ENCODE data around the gene FOXD2. TPM values are rescaled to one million over a fixed set of nuclear protein-coding genes. Genes with fewer than 3 reads are reported as not detected.

FOXD2 gene
- polyA plus RNA-seq, 1 donor = 1.6 TPM

DNA sequence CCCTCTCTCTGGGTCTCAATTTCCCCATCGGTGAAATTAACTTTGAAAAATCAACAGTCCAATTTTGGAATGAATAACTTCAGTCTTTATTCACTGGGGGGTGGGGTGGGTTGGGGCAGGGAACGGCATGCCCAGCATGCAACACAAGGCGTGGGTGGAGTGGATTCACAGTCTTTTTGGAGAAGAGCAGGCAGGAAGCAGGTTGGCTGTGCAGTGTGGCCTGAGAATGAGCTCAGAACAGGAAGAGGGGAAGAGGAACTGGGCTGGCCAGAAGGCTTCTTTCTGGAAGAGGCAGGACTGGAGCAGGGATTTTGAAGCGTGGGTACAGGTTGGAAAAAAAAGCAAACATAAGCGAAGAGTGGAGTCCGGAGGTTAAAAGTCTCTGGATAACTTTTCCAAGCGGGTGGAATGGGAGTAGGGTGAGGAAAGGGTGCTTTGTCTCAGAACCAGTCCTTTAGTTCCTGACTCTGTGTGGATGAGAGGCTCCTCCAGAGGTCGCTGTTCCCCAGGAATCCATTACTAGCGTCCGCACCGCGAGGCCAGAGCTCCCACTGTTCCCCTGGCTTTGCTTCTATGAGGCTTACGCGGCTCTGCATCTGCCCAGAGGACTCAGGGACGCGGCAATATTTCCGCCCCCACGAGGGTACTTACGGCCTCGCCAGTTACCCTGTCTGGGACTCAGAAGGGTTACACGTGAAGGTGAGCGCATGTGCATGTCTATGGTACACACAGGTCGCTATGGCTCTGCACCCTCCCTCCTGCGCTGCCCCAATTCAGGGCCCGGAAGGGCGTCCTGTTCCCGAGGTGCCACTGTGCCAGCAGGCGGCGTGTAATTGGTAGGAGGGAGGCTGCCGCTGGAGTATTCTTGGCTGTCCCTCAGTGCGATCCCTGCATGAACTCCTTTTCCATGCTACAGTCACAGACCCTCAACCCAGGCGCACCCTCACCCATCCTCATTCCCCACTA is 5.5 kb upstream of the FOXD2 start:
- H3K27ac ChIP-seq (ENCODE audit: low read length) = no peak overlapping the region
- 20% methylated on average over 1 of the region's 32 CpGs for WGBS (ENCODE audit: insufficient coverage, low lambda C conversion rate)
- peak; percentile 58 to 71 for DNase-seq
- peaks cover 16% of the 10 kb centered on the region for H3K4me1 ChIP-seq (ENCODE audit: control insufficient read depth, insufficient read depth, low read length)
- no peaks in the 10 kb centered on the region for H3K36me3 ChIP-seq (ENCODE audit: control insufficient read depth, insufficient read depth, low read length)
- peaks cover 52% of the 10 kb centered on the region for H3K27me3 ChIP-seq (ENCODE audit: control insufficient read depth, insufficient read depth, low read length)
- H3K4me3 ChIP-seq (ENCODE audit: low read length) = no peak overlapping the region
- peaks cover 3% of the 10 kb centered on the region for H3K9me3 ChIP-seq (ENCODE audit: control insufficient read depth, low read depth, low read length)

DNA sequence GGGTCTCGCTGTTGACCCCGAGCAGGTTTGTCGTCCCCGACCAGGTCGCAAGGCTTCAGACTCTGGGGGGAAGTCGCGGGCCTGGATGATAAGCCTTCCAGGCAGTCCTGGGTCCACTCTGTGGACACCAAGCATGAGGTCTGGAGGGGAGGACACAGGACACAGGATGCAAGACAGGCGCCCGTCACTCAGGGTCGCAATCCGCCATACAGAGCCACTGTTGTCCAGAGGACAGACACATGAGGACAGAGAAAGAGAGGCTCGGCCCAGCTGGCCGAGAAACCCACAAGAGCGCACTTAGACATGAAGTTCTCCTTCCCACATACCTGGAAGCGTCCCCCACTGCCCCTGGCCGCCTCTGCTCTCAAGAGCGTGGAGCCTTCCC is 4.8 kb upstream of the FOXD2 start:
- peaks cover 3% of the 10 kb centered on the region for H3K9me3 ChIP-seq (ENCODE audit: control insufficient read depth, low read depth, low read length)
- WGBS (ENCODE audit: insufficient coverage, low lambda C conversion rate) = no CpG with 5 or more reads among the region's 17 CpGs
- H3K4me3 ChIP-seq (ENCODE audit: low read length) = no peak overlapping the region
- H3K4me1 ChIP-seq (ENCODE audit: control insufficient read depth, insufficient read depth, low read length) = peaks cover 16% of the 10 kb centered on the region
- no peak for DNase-seq
- H3K36me3 ChIP-seq (ENCODE audit: control insufficient read depth, insufficient read depth, low read length) = no peaks in the 10 kb centered on the region
- H3K27ac ChIP-seq (ENCODE audit: low read length) = no peak overlapping the region
- peaks cover 53% of the 10 kb centered on the region for H3K27me3 ChIP-seq (ENCODE audit: control insufficient read depth, insufficient read depth, low read length)

DNA sequence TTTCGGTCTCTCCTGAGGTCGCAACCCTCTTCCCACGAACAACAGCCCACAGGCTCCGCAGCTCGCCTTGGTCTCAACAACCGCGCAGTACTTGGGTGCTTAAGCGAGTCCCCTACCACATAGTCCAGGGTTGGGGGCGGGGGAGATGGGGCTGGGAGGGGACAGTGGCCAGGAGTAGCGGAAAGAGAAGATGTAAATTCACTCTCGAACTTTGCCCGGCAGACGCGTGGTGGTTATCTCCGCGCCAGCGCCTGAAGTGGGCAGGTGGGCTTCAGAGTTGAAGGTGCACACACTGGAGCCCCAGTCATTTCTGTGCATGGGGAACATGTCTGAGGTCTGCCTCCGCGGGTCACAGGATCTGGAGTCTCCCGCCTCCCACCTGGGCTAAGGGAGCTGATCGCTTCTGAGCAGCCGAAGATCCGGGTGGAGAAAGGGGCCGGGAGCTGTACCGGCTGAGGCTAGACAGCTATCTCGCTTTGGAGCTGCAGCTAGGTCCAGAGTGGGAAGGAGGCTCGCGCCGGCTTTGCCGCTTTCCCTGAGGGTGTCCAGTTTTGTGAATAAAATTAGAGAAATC is 4.3 kb upstream of the FOXD2 start:
- WGBS (ENCODE audit: insufficient coverage, low lambda C conversion rate) = no CpG with 5 or more reads among the region's 30 CpGs
- H3K27me3 ChIP-seq (ENCODE audit: control insufficient read depth, insufficient read depth, low read length) = peaks cover 56% of the 10 kb centered on the region
- peaks cover 3% of the 10 kb centered on the region for H3K9me3 ChIP-seq (ENCODE audit: control insufficient read depth, low read depth, low read length)
- H3K4me1 ChIP-seq (ENCODE audit: control insufficient read depth, insufficient read depth, low read length) = peaks cover 16% of the 10 kb centered on the region
- peak in 1 of 2 donors; percentile 37 for DNase-seq
- H3K27ac ChIP-seq (ENCODE audit: low read length) = no peak overlapping the region
- H3K4me3 ChIP-seq (ENCODE audit: low read length) = no peak overlapping the region
- H3K36me3 ChIP-seq (ENCODE audit: control insufficient read depth, insufficient read depth, low read length) = no peaks in the 10 kb centered on the region

DNA sequence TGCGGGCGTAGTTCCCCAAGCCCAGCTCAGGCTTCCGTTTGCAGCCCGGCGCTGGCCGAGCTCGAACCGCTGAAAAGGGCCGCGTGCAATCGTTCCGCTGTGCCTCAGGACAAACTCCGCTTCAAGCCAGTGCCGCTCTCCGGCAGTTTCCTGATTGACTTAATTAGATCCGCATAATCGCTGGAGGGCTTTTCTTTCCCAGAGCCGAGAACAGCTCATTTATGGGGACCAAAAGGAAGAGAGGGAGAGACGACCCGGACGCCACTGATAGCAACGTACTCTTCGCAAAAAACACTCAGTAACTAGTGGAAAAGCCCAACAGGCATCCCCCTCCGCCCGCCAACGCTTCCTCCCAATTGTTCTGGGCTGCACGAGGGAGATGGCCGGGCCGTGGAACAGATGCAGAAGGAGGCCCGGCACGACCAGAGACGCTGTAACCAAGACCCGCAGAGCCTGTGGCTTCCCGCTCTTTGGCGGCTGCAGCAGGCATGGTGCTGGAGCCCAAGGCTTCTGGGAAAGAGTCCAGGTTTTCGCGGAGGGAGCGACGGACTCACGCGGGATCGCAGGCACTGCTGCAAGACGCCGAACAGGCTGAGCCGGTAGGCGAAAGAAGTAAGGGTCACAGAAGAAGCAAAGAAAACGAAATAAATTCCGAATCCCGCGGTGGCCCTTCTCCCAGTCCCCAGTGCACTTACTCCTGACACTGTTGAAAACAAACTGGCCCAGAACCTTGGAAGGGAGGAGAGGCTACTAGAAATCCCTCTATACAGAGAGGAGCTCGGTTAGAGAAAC is 3.6 kb upstream of the FOXD2 start:
- peaks cover 16% of the 10 kb centered on the region for H3K4me1 ChIP-seq (ENCODE audit: control insufficient read depth, insufficient read depth, low read length)
- WGBS (ENCODE audit: insufficient coverage, low lambda C conversion rate) = 49% methylated on average over 9 of the region's 51 CpGs
- H3K4me3 ChIP-seq (ENCODE audit: low read length) = no peak overlapping the region
- no peaks in the 10 kb centered on the region for H3K36me3 ChIP-seq (ENCODE audit: control insufficient read depth, insufficient read depth, low read length)
- no peak overlapping the region for H3K27ac ChIP-seq (ENCODE audit: low read length)
- H3K9me3 ChIP-seq (ENCODE audit: control insufficient read depth, low read depth, low read length) = peaks cover 4% of the 10 kb centered on the region
- peak in 1 of 2 donors; percentile 49 for DNase-seq
- peaks cover 60% of the 10 kb centered on the region for H3K27me3 ChIP-seq (ENCODE audit: control insufficient read depth, insufficient read depth, low read length)

DNA sequence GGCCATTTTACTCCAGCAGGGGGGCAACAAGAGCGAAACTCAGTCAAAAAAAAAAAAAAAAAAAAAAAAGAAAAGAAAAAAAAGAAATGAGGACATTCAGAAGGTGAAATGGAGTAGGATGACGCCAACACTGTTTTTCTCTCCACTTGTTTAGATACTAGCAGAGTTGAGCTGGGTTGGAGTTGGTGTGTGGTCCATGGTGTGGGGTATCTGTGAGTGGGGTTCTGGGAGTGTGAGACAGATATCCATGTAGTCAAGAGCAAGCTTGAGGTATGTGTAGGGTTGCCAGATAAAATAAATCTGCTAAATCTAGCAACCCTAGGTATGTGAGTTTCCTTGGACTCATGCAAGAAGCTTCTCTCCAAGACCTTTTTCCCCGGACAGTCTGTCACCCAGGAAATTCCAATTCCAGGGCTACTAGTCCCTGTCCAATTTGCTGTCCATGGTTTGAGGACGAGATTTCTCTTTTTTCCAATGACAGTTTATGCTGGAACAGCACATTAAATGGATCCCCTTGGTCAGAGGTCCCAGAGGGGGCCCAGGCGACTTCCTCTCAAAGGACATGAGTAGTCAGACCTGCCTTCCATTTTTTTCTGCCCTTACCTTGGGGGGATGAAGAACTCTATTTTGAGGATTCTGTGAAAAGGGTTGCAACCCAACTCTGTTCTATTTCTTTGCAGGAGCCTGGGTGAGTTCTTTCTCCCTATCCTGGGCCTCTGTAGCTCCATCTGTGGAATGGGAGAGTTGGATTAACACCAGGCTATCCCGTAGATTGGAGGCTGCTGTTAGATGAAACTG is 2.1 kb upstream of the FOXD2 start:
- no peak overlapping the region for H3K27ac ChIP-seq (ENCODE audit: low read length)
- no peaks in the 10 kb centered on the region for H3K36me3 ChIP-seq (ENCODE audit: control insufficient read depth, insufficient read depth, low read length)
- peak overlapping the region; percentile 67 for H3K4me3 ChIP-seq (ENCODE audit: low read length)
- WGBS (ENCODE audit: insufficient coverage, low lambda C conversion rate) = 83% methylated on average over 2 of the region's 6 CpGs
- no peak for DNase-seq
- H3K4me1 ChIP-seq (ENCODE audit: control insufficient read depth, insufficient read depth, low read length) = peaks cover 19% of the 10 kb centered on the region
- peaks cover 6% of the 10 kb centered on the region for H3K9me3 ChIP-seq (ENCODE audit: control insufficient read depth, low read depth, low read length)
- peaks cover 75% of the 10 kb centered on the region for H3K27me3 ChIP-seq (ENCODE audit: control insufficient read depth, insufficient read depth, low read length)

DNA sequence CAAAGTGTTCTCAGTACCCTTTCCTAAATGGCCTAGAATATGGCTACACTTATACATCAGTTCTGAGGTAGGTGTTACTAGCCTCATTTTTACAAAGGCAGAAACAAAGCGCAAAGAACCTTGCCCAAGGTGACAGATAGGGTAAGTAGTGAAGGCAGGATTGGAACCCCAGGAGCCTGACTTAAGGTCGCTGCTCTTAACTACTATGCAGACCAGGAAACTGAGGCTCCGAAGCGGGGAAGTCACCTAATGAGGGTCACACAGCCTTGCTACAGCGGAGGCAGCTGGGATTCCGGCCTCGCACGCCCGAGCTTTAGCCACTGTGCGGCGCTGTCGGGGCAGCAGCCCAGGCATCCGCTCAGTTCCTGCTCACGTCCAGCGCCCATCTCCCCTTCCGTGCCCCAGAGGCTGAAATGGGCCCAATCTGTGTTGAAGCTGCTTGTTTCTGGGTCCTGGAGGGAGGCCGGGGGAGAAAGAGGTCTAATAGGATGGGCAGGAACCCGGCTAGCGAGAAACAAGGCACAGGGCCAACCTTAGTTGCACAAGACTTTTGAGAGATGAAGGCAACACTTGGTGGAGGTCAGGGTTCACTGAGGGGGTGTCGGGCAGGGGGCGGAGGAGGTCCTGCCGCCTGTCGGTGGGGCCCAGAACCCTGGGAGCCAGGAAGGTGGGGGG is 1.4 kb upstream of the FOXD2 start:
- H3K27ac ChIP-seq (ENCODE audit: low read length) = peak overlapping the region; percentile 27
- no CpG with 5 or more reads among the region's 23 CpGs for WGBS (ENCODE audit: insufficient coverage, low lambda C conversion rate)

DNA sequence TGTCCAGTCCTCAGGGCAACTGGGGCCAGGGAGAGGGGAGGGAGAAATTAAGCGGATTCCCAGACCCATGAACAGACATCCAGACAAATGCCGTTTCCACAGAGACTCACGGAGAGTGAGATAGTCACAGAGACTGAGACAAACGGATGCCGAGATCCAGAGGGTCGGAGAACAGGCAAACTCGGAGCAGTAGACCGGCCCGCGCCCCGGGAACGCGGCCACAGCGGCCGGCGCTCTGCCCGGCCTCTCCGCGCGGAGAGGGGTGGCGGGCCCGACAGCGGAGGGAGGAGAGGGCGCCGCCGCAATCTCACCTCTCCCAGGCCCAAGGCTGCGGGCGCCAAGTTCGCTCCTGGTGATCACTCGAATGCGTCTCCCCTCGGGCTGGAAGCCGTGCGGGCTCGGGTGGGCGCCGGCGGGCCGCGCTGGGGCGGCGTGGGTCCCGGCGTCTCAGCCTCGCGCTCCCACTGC is 831 bp upstream of the FOXD2 start:
- H3K9me3 ChIP-seq (ENCODE audit: control insufficient read depth, low read depth, low read length) = peaks cover 6% of the 10 kb centered on the region
- DNase-seq = peak in 1 of 2 donors; percentile 74
- H3K36me3 ChIP-seq (ENCODE audit: control insufficient read depth, insufficient read depth, low read length) = no peaks in the 10 kb centered on the region
- WGBS (ENCODE audit: insufficient coverage, low lambda C conversion rate) = no CpG with 5 or more reads among the region's 46 CpGs
- peak overlapping the region; percentile 83 for H3K27ac ChIP-seq (ENCODE audit: low read length)
- peaks cover 19% of the 10 kb centered on the region for H3K4me1 ChIP-seq (ENCODE audit: control insufficient read depth, insufficient read depth, low read length)
- H3K4me3 ChIP-seq (ENCODE audit: low read length) = peak overlapping the region; percentile 67
- peaks cover 85% of the 10 kb centered on the region for H3K27me3 ChIP-seq (ENCODE audit: control insufficient read depth, insufficient read depth, low read length)

More for the DNA sequence above, 1.4 kb upstream of the FOXD2 start:
- H3K27me3 ChIP-seq (ENCODE audit: control insufficient read depth, insufficient read depth, low read length) = peaks cover 80% of the 10 kb centered on the region
- H3K9me3 ChIP-seq (ENCODE audit: control insufficient read depth, low read depth, low read length) = peaks cover 6% of the 10 kb centered on the region
- no peaks in the 10 kb centered on the region for H3K36me3 ChIP-seq (ENCODE audit: control insufficient read depth, insufficient read depth, low read length)
- peak overlapping the region; percentile 67 for H3K4me3 ChIP-seq (ENCODE audit: low read length)
- peak; percentile 64 to 79 for DNase-seq
- peaks cover 19% of the 10 kb centered on the region for H3K4me1 ChIP-seq (ENCODE audit: control insufficient read depth, insufficient read depth, low read length)

DNA sequence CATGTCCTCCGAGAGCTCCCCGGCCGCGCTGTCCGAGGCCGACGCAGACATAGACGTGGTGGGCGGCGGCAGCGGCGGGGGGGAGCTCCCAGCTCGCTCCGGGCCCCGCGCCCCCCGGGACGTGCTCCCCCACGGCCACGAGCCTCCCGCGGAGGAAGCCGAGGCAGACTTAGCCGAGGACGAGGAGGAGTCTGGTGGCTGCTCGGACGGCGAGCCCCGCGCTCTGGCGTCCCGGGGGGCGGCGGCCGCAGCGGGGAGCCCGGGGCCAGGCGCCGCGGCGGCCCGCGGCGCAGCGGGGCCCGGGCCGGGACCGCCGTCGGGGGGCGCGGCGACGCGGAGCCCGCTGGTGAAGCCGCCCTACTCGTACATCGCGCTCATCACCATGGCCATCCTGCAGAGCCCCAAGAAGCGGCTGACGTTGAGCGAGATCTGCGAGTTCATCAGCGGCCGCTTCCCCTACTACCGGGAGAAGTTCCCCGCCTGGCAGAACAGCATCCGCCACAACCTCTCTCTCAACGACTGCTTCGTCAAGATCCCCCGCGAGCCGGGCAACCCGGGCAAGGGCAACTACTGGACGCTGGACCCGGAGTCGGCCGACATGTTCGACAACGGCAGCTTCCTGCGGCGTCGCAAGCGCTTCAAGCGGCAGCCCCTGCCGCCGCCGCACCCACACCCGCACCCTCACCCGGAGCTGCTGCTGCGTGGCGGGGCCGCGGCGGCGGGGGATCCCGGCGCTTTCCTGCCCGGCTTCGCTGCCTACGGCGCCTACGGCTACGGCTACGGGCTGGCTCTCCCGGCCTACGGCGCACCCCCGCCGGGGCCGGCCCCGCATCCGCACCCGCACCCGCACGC is 547 bp downstream of the FOXD2 start:
- Histone ChIP-seq H3K27ac (ENCODE audit: low read length) (no peak overlapping the region), H3K36me3 (ENCODE audit: control insufficient read depth, insufficient read depth, low read length) (no peaks in the 10 kb centered on the region), H3K27me3 (ENCODE audit: control insufficient read depth, insufficient read depth, low read length) (peaks cover 85% of the 10 kb centered on the region), H3K4me1 (ENCODE audit: control insufficient read depth, insufficient read depth, low read length) (peaks cover 10% of the 10 kb centered on the region), H3K9me3 (ENCODE audit: control insufficient read depth, low read depth, low read length) (peaks cover 6% of the 10 kb centered on the region), H3K4me3 (ENCODE audit: low read length) (peak overlapping the region; percentile 21)
- DNase-seq = no peak
- no CpG with 5 or more reads among the region's 117 CpGs for WGBS (ENCODE audit: insufficient coverage, low lambda C conversion rate)

All from large intestine (tissue), 3 donors.